Activated naive CD4-positive, alpha-beta T cell treated with anti-CD3 and anti-CD28 coated beads, Interleukin-2, amount 10 ng/mL, durations not matched to agents 7 days and 5 days (primary cell): ENCODE data around the gene PLAC8L1.
"Not testable (repeated sequence)": the region's sequence is repeated elsewhere in the genome, so short reads cannot be mapped to it uniquely, and the experiment has no call there.

Source experiments
- CTCF ChIA-PET: fragments of 350-600 bp; sonication (Branson Sonifier 250); formaldehyde crosslinking; loops from one replicate; lab custom pipeline; 2021; ENCODE audit warnings: antibody characterized with exemption; lab: Charles Lee
- DNase-seq: peaks from one replicate; pipeline ENCODE4 v3.0.0-alpha.2; 2020
- H3K27ac Mint-ChIP-seq: one replicate; pipeline ENCODE4 v1.8.0; 2021; ENCODE audit warnings: mild to moderate bottlenecking, moderate library complexity, mixed read lengths
- H3K27me3 Mint-ChIP-seq: one replicate; pipeline ENCODE4 v1.8.0; 2021; ENCODE audit warnings: mild to moderate bottlenecking, mixed read lengths
- H3K36me3 Mint-ChIP-seq: one replicate; pipeline ENCODE4 v1.8.0; 2021; ENCODE audit warnings: mixed read lengths
- H3K4me1 Mint-ChIP-seq: one replicate; pipeline ENCODE4 v1.8.0; 2021; ENCODE audit warnings: mixed read lengths
- H3K4me3 Mint-ChIP-seq: one replicate; pipeline ENCODE4 v1.8.0; 2021; ENCODE audit warnings: mild to moderate bottlenecking, moderate library complexity, mixed read lengths
- H3K9me3 Mint-ChIP-seq: one replicate; pipeline ENCODE4 v1.8.0; 2021; ENCODE audit warnings: mixed read lengths

PLAC8L1 gene

GRCh38 chr5:146105477-146105876 lies at the start of gene PLAC8L1:
TSS of gene PLAC8L1 (minus strand) at chr5:146105577. CDS start at chr5:146104311, 1,266 bp downstream.
- Mint-ChIP-seq H3K36me3 (peaks cover 1% of the 10 kb centered on the region), H3K9me3 (no peaks in the 10 kb centered on the region), H3K4me1 (no peaks in the 10 kb centered on the region), H3K27me3 (no peaks in the 10 kb centered on the region), H3K27ac (no peak within 1 kb of the TSS), H3K4me3 (no peak within 1 kb of the TSS)
- CTCF ChIA-PET: no interaction called here
- no peak for DNase-seq

- H3K9me3 Mint-ChIP-seq: no peaks in the 10 kb centered on the region
- H3K27me3 Mint-ChIP-seq: no peaks in the 10 kb centered on the region
- peaks cover 51% of the 10 kb centered on the region for H3K36me3 Mint-ChIP-seq
- no peak overlapping the region for H3K27ac Mint-ChIP-seq
- no peaks in the 10 kb centered on the region for H3K4me1 Mint-ChIP-seq
- H3K4me3 Mint-ChIP-seq: no peak overlapping the region
- no peak for DNase-seq
- CTCF ChIA-PET: no interaction called here
These were observed 46.6 kb upstream of the PLAC8L1 start for GRCh38 chr5:146151970-146152369.

- Mint-ChIP-seq H3K4me3 (no peak overlapping the region), H3K9me3 (no peaks in the 10 kb centered on the region), H3K4me1 (no peaks in the 10 kb centered on the region), H3K36me3 (peaks cover 36% of the 10 kb centered on the region), H3K27ac (no peak overlapping the region), H3K27me3 (no peaks in the 10 kb centered on the region)
- DNase-seq: no peak
- CTCF ChIA-PET: interaction anchor here (0.6 kb wide), 1 partner anchor 121 kb away, joined by 4 read pairs; no protein-coding TSS in a partner anchor
These were observed 32.6 kb upstream of the PLAC8L1 start for GRCh38 chr5:146137967-146138403.

- Mint-ChIP-seq H3K4me3 (no peak overlapping the region), H3K36me3 (peaks cover 39% of the 10 kb centered on the region), H3K4me1 (no peaks in the 10 kb centered on the region), H3K27me3 (no peaks in the 10 kb centered on the region), H3K27ac (no peak overlapping the region), H3K9me3 (no peaks in the 10 kb centered on the region)
- CTCF ChIA-PET: interaction anchor here (0.7 to 1.8 kb wide), 6 partner anchors 10 to 449 kb away, joined by 3 to 5 read pairs (median 4); partner anchors contain the start of gene PRELID2
- no peak for DNase-seq
These were observed 25.2 kb upstream of the PLAC8L1 start for GRCh38 chr5:146130440-146131045.

GRCh38 chr5:146126068-146126467 lies 20.7 kb upstream of the PLAC8L1 start:
- no peak for DNase-seq
- Mint-ChIP-seq H3K4me1 (no peaks in the 10 kb centered on the region), H3K27me3 (no peaks in the 10 kb centered on the region), H3K4me3 (no peak overlapping the region), H3K27ac (no peak overlapping the region), H3K9me3 (no peaks in the 10 kb centered on the region), H3K36me3 (peaks cover 50% of the 10 kb centered on the region)
- CTCF ChIA-PET: no interaction called here

GRCh38 chr5:146124580-146124979 lies 19.2 kb upstream of the PLAC8L1 start:
- no peak overlapping the region for H3K27ac Mint-ChIP-seq
- H3K9me3 Mint-ChIP-seq: no peaks in the 10 kb centered on the region
- H3K27me3 Mint-ChIP-seq: no peaks in the 10 kb centered on the region
- no peak for DNase-seq
- CTCF ChIA-PET: no interaction called here
- H3K4me1 Mint-ChIP-seq: no peaks in the 10 kb centered on the region
- no peak overlapping the region for H3K4me3 Mint-ChIP-seq
- peaks cover 55% of the 10 kb centered on the region for H3K36me3 Mint-ChIP-seq

- DNase-seq, H3K4me3 Mint-ChIP-seq, H3K9me3 Mint-ChIP-seq, H3K27me3 Mint-ChIP-seq, H3K4me1 Mint-ChIP-seq, H3K27ac Mint-ChIP-seq: not testable (repeated sequence)
- peaks cover 68% of the 10 kb centered on the region for H3K36me3 Mint-ChIP-seq
- CTCF ChIA-PET: interaction anchor here (0.9 to 1.5 kb wide), 2 partner anchors 9 to 27 kb away, joined by 3 read pairs; no protein-coding TSS in a partner anchor
These were observed 16.1 kb upstream of the PLAC8L1 start for GRCh38 chr5:146121451-146121850.

GRCh38 chr5:146118322-146118721 lies 12.9 kb upstream of the PLAC8L1 start:
- no peaks in the 10 kb centered on the region for H3K27me3 Mint-ChIP-seq
- no peak for DNase-seq
- CTCF ChIA-PET: no interaction called here

GRCh38 chr5:146117216-146117615 lies 11.8 kb upstream of the PLAC8L1 start:
- H3K27me3 Mint-ChIP-seq, H3K27ac Mint-ChIP-seq, DNase-seq, H3K4me1 Mint-ChIP-seq, H3K9me3 Mint-ChIP-seq, H3K4me3 Mint-ChIP-seq, CTCF ChIA-PET: not testable (repeated sequence)
- peaks cover 54% of the 10 kb centered on the region for H3K36me3 Mint-ChIP-seq

More at GRCh38 chr5:146118322-146118721, 12.9 kb upstream of the PLAC8L1 start:
- no peaks in the 10 kb centered on the region for H3K4me1 Mint-ChIP-seq
- no peak overlapping the region for H3K27ac Mint-ChIP-seq
- H3K9me3 Mint-ChIP-seq: no peaks in the 10 kb centered on the region
- peaks cover 56% of the 10 kb centered on the region for H3K36me3 Mint-ChIP-seq
- H3K4me3 Mint-ChIP-seq: no peak overlapping the region

GRCh38 chr5:146116361-146116760 lies 11.0 kb upstream of the PLAC8L1 start:
- Mint-ChIP-seq H3K4me3 (no peak overlapping the region), H3K27me3 (no peaks in the 10 kb centered on the region), H3K36me3 (peaks cover 51% of the 10 kb centered on the region), H3K9me3 (no peaks in the 10 kb centered on the region), H3K27ac (no peak overlapping the region), H3K4me1 (no peaks in the 10 kb centered on the region)
- DNase-seq: no peak
- CTCF ChIA-PET: no interaction called here

GRCh38 chr5:146112476-146112875 lies 7.1 kb upstream of the PLAC8L1 start:
- no peak for DNase-seq
- no peaks in the 10 kb centered on the region for H3K9me3 Mint-ChIP-seq
- H3K27me3 Mint-ChIP-seq: no peaks in the 10 kb centered on the region
- H3K4me1 Mint-ChIP-seq: no peaks in the 10 kb centered on the region
- H3K27ac Mint-ChIP-seq: no peak overlapping the region
- H3K36me3 Mint-ChIP-seq: peaks cover 20% of the 10 kb centered on the region
- CTCF ChIA-PET: no interaction called here
- no peak overlapping the region for H3K4me3 Mint-ChIP-seq

- CTCF ChIA-PET: no interaction called here
- H3K27ac Mint-ChIP-seq: no peak overlapping the region
- H3K4me1 Mint-ChIP-seq: no peaks in the 10 kb centered on the region
- no peaks in the 10 kb centered on the region for H3K9me3 Mint-ChIP-seq
- H3K4me3 Mint-ChIP-seq: no peak overlapping the region
- no peak for DNase-seq
- H3K36me3 Mint-ChIP-seq: peaks cover 16% of the 10 kb centered on the region
- no peaks in the 10 kb centered on the region for H3K27me3 Mint-ChIP-seq
These were observed 6.0 kb upstream of the PLAC8L1 start for GRCh38 chr5:146111409-146111808.

- peaks cover 14% of the 10 kb centered on the region for H3K36me3 Mint-ChIP-seq
- CTCF ChIA-PET: interaction anchor here (0.6 kb wide), 1 partner anchor 159 kb away, joined by 3 read pairs; no protein-coding TSS in a partner anchor
- H3K4me1 Mint-ChIP-seq: no peaks in the 10 kb centered on the region
- H3K27ac Mint-ChIP-seq: no peak overlapping the region
- H3K27me3 Mint-ChIP-seq: no peaks in the 10 kb centered on the region
- no peak for DNase-seq
- no peaks in the 10 kb centered on the region for H3K9me3 Mint-ChIP-seq
- H3K4me3 Mint-ChIP-seq: no peak overlapping the region
These were observed 4.0 kb upstream of the PLAC8L1 start for GRCh38 chr5:146109379-146109778.

GRCh38 chr5:146108870-146109269 lies 3.5 kb upstream of the PLAC8L1 start:
- H3K9me3 Mint-ChIP-seq, DNase-seq, H3K4me1 Mint-ChIP-seq, H3K4me3 Mint-ChIP-seq, H3K27ac Mint-ChIP-seq, H3K27me3 Mint-ChIP-seq, CTCF ChIA-PET: not testable (repeated sequence)
- H3K36me3 Mint-ChIP-seq: peaks cover 12% of the 10 kb centered on the region

- peaks cover 7% of the 10 kb centered on the region for H3K36me3 Mint-ChIP-seq
- no peaks in the 10 kb centered on the region for H3K4me1 Mint-ChIP-seq
- CTCF ChIA-PET: no interaction called here
- H3K9me3 Mint-ChIP-seq: no peaks in the 10 kb centered on the region
- no peak overlapping the region for H3K27ac Mint-ChIP-seq
- no peaks in the 10 kb centered on the region for H3K27me3 Mint-ChIP-seq
- H3K4me3 Mint-ChIP-seq: no peak overlapping the region
- DNase-seq: no peak
These were observed 2.5 kb upstream of the PLAC8L1 start for GRCh38 chr5:146107901-146108300.
